ENCODE results near the gene UBN1.
"Not testable (repeated sequence)": the region's sequence is repeated elsewhere in the genome, so short reads cannot be mapped to it uniquely, and the experiment has no call there.

The UBN1 gene

DNA sequence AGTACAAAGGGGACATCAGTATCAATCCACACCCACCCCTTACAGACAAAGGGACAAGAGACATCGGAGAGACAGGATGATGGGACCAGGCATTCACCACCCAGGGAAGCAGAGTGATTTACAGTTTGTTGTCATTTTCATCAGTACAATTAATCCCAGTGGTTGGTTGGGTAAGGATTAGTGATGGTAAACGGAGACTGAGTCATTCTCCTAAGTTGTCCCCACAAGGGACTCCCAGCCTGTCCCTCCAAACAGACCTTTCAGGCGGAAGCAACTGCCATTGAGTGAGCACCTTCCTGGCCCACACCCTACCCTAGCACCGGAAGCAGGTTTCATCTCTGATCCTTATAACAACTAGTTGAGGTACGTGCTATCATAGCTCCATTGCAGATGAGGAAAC lies 78.5 kb downstream of the UBN1 start:
- DNase-seq (ENCODE audit: low read depth): no peak
- H3K4me3 ChIP-seq (ENCODE audit: low read depth, low read length): no peak overlapping the region
- no peak for TF ChIP-seq CTCF (IDR thresholded peaks at IDR 0.05; ENCODE audit: control insufficient read depth, extremely low read depth, insufficient read depth)

DNA sequence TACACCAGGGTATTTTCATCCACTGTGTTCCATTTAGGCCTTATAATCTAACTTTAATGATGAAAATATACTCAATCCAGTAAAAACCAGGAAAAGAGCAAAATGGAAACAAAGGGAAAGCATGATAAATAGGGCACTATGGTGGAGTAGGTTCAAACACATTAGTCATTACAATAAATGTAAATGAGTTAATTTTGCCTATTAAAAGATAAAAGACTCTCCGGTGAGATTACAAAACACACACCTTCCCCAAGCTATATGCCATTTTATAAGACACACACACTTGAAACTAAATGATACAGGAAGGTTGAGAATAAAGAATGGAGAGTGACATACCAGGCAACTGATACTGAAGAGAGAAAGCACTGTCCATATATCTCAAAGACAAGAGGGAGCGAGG lies 79.6 kb downstream of the UBN1 start:
- no peak for TF ChIP-seq CTCF (IDR thresholded peaks at IDR 0.05; ENCODE audit: control insufficient read depth, extremely low read depth, insufficient read depth)
- DNase-seq (ENCODE audit: low read depth): no peak

DNA sequence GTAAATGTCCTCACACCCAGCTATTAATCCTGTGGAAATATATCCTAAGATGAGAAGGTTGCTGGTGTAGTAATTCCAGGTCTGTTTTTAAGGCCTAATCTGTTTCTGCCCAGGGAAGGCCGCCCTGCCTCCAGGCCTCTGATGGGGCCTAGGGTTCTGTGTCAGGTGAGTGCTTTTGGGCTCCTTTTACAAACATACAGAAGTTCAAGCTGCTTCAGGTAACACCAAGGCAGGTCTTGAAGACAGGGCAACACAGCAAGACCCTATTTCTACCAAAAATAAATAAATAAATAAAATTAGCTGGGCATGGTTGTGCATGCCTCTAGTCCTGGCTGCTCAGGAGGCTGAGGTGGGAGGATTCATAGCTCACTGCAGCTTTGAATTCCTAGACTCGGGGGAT lies 80.4 kb downstream of the UBN1 start:
- DNase-seq (ENCODE audit: low read depth): no peak
- H3K4me3 ChIP-seq (ENCODE audit: low read depth, low read length): no peak overlapping the region
- TF ChIP-seq CTCF (IDR thresholded peaks at IDR 0.05; ENCODE audit: control insufficient read depth, extremely low read depth, insufficient read depth): no peak

More for the DNA sequence above, 79.6 kb downstream of the UBN1 start:
- no peak overlapping the region for H3K4me3 ChIP-seq (ENCODE audit: low read depth, low read length)

- TF ChIP-seq CTCF (IDR thresholded peaks at IDR 0.05; ENCODE audit: control insufficient read depth, extremely low read depth, insufficient read depth): no peak
- DNase-seq (ENCODE audit: low read depth): no peak
- H3K4me3 ChIP-seq (ENCODE audit: low read depth, low read length): no peak overlapping the region
Measured at GRCh38 chr16:4928227-4928626, 80.9 kb downstream of the UBN1 start.

DNA sequence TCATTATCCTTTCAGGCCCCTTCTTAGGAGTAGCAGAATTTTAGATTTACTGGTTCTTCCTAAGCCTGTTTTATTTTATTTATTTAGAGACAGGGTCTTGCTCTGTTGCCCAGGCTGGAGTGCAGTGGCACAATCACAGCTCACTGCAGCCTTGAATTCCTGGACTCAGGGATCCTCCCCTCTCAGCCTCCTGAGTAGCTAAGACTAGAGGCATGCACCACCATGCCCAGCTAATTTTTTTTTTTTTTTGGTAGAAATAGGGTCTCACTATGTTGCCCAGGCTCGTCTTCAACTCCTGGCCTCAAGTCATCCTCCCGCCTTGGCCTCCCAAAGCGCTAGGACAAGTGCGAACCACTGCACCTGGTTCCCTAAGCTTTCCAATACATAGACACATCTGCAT lies 82.3 kb downstream of the UBN1 start:
- DNase-seq (ENCODE audit: low read depth); H3K4me3 ChIP-seq (ENCODE audit: low read depth, low read length): not testable (repeated sequence)

GRCh38 chr16:4931381-4931780 lies 84.1 kb downstream of the UBN1 start:
- H3K4me3 ChIP-seq (ENCODE audit: low read depth, low read length): no peak overlapping the region
- no peak for DNase-seq (ENCODE audit: low read depth)
- no peak for TF ChIP-seq CTCF (IDR thresholded peaks at IDR 0.05; ENCODE audit: control insufficient read depth, extremely low read depth, insufficient read depth)
